Measurements from ENCODE around the gene MCM5.

The MCM5 gene

GRCh38 chr22:35397095-35397904, 2.6 kb upstream of the MCM5 start:
- TF ChIP-seq ZFX (IDR thresholded peaks at IDR 0.05) (no peak), CTCF (conservative IDR thresholded peaks at IDR 0.05) (no peak)
- H3K27ac ChIP-seq: no peak overlapping the region

GRCh38 chr22:35398591-35398973, 1.4 kb upstream of the MCM5 start:
- TF ChIP-seq ZFX (IDR thresholded peaks at IDR 0.05) (no peak), CTCF (conservative IDR thresholded peaks at IDR 0.05) (no peak)
- peak overlapping the region; percentile 78 for H3K27ac ChIP-seq

GRCh38 chr22:35399114-35399677, 744 bp upstream of the MCM5 start:
- peak overlapping the region; percentile 78 for H3K27ac ChIP-seq
- TF ChIP-seq CTCF (conservative IDR thresholded peaks at IDR 0.05) (no peak), ZFX (IDR thresholded peaks at IDR 0.05) (peak; percentile 42; the same call in 1 of the 2 replicates)

- TF ChIP-seq ZFX (IDR thresholded peaks at IDR 0.05): no peak; the same call in 1 of the 2 replicates
- TF ChIP-seq CTCF (conservative IDR thresholded peaks at IDR 0.05): no peak
- peak overlapping the region; percentile 78 for H3K27ac ChIP-seq
These were observed 506 bp downstream of the MCM5 start for GRCh38 chr22:35400501-35400790.

GRCh38 chr22:35401863-35402262, 1.9 kb downstream of the MCM5 start:
- TF ChIP-seq ZFX (IDR thresholded peaks at IDR 0.05) (no peak), CTCF (conservative IDR thresholded peaks at IDR 0.05) (no peak)
- H3K27ac ChIP-seq: no peak overlapping the region

- TF ChIP-seq CTCF (conservative IDR thresholded peaks at IDR 0.05): no peak
- no peak for TF ChIP-seq ZFX (IDR thresholded peaks at IDR 0.05)
- no peak overlapping the region for H3K27ac ChIP-seq
These were observed 3.4 kb downstream of the MCM5 start for GRCh38 chr22:35403356-35403755.

GRCh38 chr22:35404176-35404575, 4.2 kb downstream of the MCM5 start:
- H3K27ac ChIP-seq: no peak overlapping the region
- TF ChIP-seq ZFX (IDR thresholded peaks at IDR 0.05) (no peak), CTCF (conservative IDR thresholded peaks at IDR 0.05) (no peak)

All from C4-2B (cell line).